Measurements from ENCODE around the gene KIF26B. TPM values are rescaled to one million over a fixed set of nuclear protein-coding genes. Genes with fewer than 3 reads are reported as not detected.

Gene KIF26B
- total RNA-seq, 1 experiment from 2014 or later = 1.6 TPM

- Mint-ChIP-seq H3K36me3 (ENCODE audit: insufficient read depth, unreplicated experiment) (peaks cover 6% of the 10 kb centered on the region), H3K27me3 (ENCODE audit: insufficient read depth, unreplicated experiment) (no peaks in the 10 kb centered on the region), H3K9me3 (ENCODE audit: unreplicated experiment) (peaks cover 8% of the 10 kb centered on the region), H3K4me1 (ENCODE audit: insufficient read depth, unreplicated experiment) (no peaks in the 10 kb centered on the region), H3K4me3 (ENCODE audit: unreplicated experiment) (no peak overlapping the region), H3K27ac (ENCODE audit: low read depth, unreplicated experiment) (no peak overlapping the region)
- intact Hi-C loops (cut with micrococcal nuclease) = no loop called here
- no TSS peak for BruUV-seq (replicated peaks)
- no peak for TF ChIP-seq CTCF (IDR thresholded peaks at IDR 0.05; ENCODE audit: unreplicated experiment)
- POLR2A ChIA-PET = interaction anchor here (0.6 kb wide), 1 partner anchor 228 kb away, joined by 3 read pairs; no protein-coding TSS in a partner anchor
- DNase-seq (ENCODE audit: unreplicated experiment) = no peak
- CTCF ChIA-PET = interaction anchor here (0.6 to 1.3 kb wide), 2 partner anchors 44 to 965 kb away, joined by 4 read pairs; no protein-coding TSS in a partner anchor
Measured at GRCh38 chr1:245108246-245108645, 46.5 kb upstream of the KIF26B start.

GRCh38 chr1:245108909-245109308 lies 45.9 kb upstream of the KIF26B start:
- H3K27me3 Mint-ChIP-seq (ENCODE audit: insufficient read depth, unreplicated experiment) = no peaks in the 10 kb centered on the region
- CTCF ChIA-PET = interaction anchor here (0.6 to 1.3 kb wide), 4 partner anchors 44 to 1389 kb away, joined by 3 to 4 read pairs (median 3); no protein-coding TSS in a partner anchor
- H3K9me3 Mint-ChIP-seq (ENCODE audit: unreplicated experiment) = peaks cover 8% of the 10 kb centered on the region
- no TSS peak for BruUV-seq (replicated peaks)
- intact Hi-C loops (cut with micrococcal nuclease) = no loop called here
- peaks cover 6% of the 10 kb centered on the region for H3K36me3 Mint-ChIP-seq (ENCODE audit: insufficient read depth, unreplicated experiment)
- POLR2A ChIA-PET = no interaction called here
- no peak overlapping the region for H3K27ac Mint-ChIP-seq (ENCODE audit: low read depth, unreplicated experiment)
- no peaks in the 10 kb centered on the region for H3K4me1 Mint-ChIP-seq (ENCODE audit: insufficient read depth, unreplicated experiment)
- no peak overlapping the region for H3K4me3 Mint-ChIP-seq (ENCODE audit: unreplicated experiment)
- no peak for DNase-seq (ENCODE audit: unreplicated experiment)
- TF ChIP-seq CTCF (IDR thresholded peaks at IDR 0.05; ENCODE audit: unreplicated experiment) = no peak

- H3K4me1 Mint-ChIP-seq (ENCODE audit: insufficient read depth, unreplicated experiment) = no peaks in the 10 kb centered on the region
- intact Hi-C loops (cut with micrococcal nuclease) = no loop called here
Measured at GRCh38 chr1:245110406-245110805, 44.4 kb upstream of the KIF26B start.

GRCh38 chr1:245111073-245111472 lies 43.7 kb upstream of the KIF26B start:
- DNase-seq (ENCODE audit: unreplicated experiment) = no peak
- peaks cover 6% of the 10 kb centered on the region for H3K36me3 Mint-ChIP-seq (ENCODE audit: insufficient read depth, unreplicated experiment)
- ChIA-PET CTCF (interaction anchor here (0.7 to 1.7 kb wide), 3 partner anchors 31 to 893 kb away, joined by 3 to 5 read pairs (median 3); no protein-coding TSS in a partner anchor), POLR2A (interaction anchor here (0.7 kb wide), 1 partner anchor 67 kb away, joined by 4 read pairs; no protein-coding TSS in a partner anchor)
- intact Hi-C loops (cut with micrococcal nuclease) = no loop called here
- no TSS peak for BruUV-seq (replicated peaks)
- no peaks in the 10 kb centered on the region for H3K4me1 Mint-ChIP-seq (ENCODE audit: insufficient read depth, unreplicated experiment)
- TF ChIP-seq CTCF (IDR thresholded peaks at IDR 0.05; ENCODE audit: unreplicated experiment) = no peak
- no peaks in the 10 kb centered on the region for H3K27me3 Mint-ChIP-seq (ENCODE audit: insufficient read depth, unreplicated experiment)
- H3K27ac Mint-ChIP-seq (ENCODE audit: low read depth, unreplicated experiment) = no peak overlapping the region
- H3K4me3 Mint-ChIP-seq (ENCODE audit: unreplicated experiment) = no peak overlapping the region
- H3K9me3 Mint-ChIP-seq (ENCODE audit: unreplicated experiment) = no peaks in the 10 kb centered on the region

More at GRCh38 chr1:245110406-245110805, 44.4 kb upstream of the KIF26B start:
- no peaks in the 10 kb centered on the region for H3K9me3 Mint-ChIP-seq (ENCODE audit: unreplicated experiment)
- no peak for TF ChIP-seq CTCF (IDR thresholded peaks at IDR 0.05; ENCODE audit: unreplicated experiment)
- ChIA-PET POLR2A (interaction anchor here (0.7 kb wide), 1 partner anchor 67 kb away, joined by 4 read pairs; no protein-coding TSS in a partner anchor), CTCF (interaction anchor here (0.6 to 0.7 kb wide), 2 partner anchors 42 to 139 kb away, joined by 3 read pairs; no protein-coding TSS in a partner anchor)
- no peaks in the 10 kb centered on the region for H3K27me3 Mint-ChIP-seq (ENCODE audit: insufficient read depth, unreplicated experiment)
- no peak for DNase-seq (ENCODE audit: unreplicated experiment)
- no peak overlapping the region for H3K4me3 Mint-ChIP-seq (ENCODE audit: unreplicated experiment)
- H3K27ac Mint-ChIP-seq (ENCODE audit: low read depth, unreplicated experiment) = no peak overlapping the region
- no TSS peak for BruUV-seq (replicated peaks)
- peaks cover 6% of the 10 kb centered on the region for H3K36me3 Mint-ChIP-seq (ENCODE audit: insufficient read depth, unreplicated experiment)
